CD4-positive, alpha-beta T cell treated with Interleukin-17A for 4 hours (primary cell): ENCODE results near the gene RPL18.
"Not testable (repeated sequence)": the region's sequence is repeated elsewhere in the genome, so short reads cannot be mapped to it uniquely, and the experiment has no call there.

Source experiments
- DNase-seq: peaks from one replicate; pipeline ENCODE4 v3.0.0-alpha.2; 2020; ENCODE audit warnings: mixed read lengths

Gene RPL18

GRCh38 chr19:48618916-48619691, at the start of gene RPL18, which contains the start of gene SPHK2:
RPL18 (minus strand) TSS chr19:48619178; CDS start chr19:48619143, 35 bp downstream.
SPHK2 (plus strand) TSS chr19:48619506; CDS start chr19:48620515, 1,009 bp downstream.
- peak; percentile 97 for DNase-seq

- DNase-seq = no peak
Measured at GRCh38 chr19:48668761-48669160, 49.8 kb upstream of the RPL18 start.

- no peak for DNase-seq
Measured at GRCh38 chr19:48668332-48668731, 49.4 kb upstream of the RPL18 start.

- DNase-seq = no peak
Measured at GRCh38 chr19:48665786-48666185, 46.8 kb upstream of the RPL18 start.

- DNase-seq = no peak
Measured at GRCh38 chr19:48664476-48664875, 45.5 kb upstream of the RPL18 start.

- no peak for DNase-seq
Measured at GRCh38 chr19:48663667-48664066, 44.7 kb upstream of the RPL18 start.

GRCh38 chr19:48661711-48662090, 42.7 kb upstream of the RPL18 start:
- DNase-seq = no peak

GRCh38 chr19:48660852-48661710, 42.1 kb upstream of the RPL18 start:
- peak; percentile 86 for DNase-seq

GRCh38 chr19:48659768-48660167, 40.8 kb upstream of the RPL18 start:
- no peak for DNase-seq

GRCh38 chr19:48658483-48658882, 39.5 kb upstream of the RPL18 start:
- DNase-seq = no peak

- not testable (repeated sequence) for DNase-seq
Measured at GRCh38 chr19:48657828-48658227, 38.9 kb upstream of the RPL18 start.

- DNase-seq = no peak
Measured at GRCh38 chr19:48656840-48657474, 38.0 kb upstream of the RPL18 start.

GRCh38 chr19:48654299-48655059, 35.5 kb upstream of the RPL18 start:
- DNase-seq = no peak

- DNase-seq = no peak
Measured at GRCh38 chr19:48651683-48652048, 32.7 kb upstream of the RPL18 start.

- no peak for DNase-seq
Measured at GRCh38 chr19:48650974-48651682, 32.1 kb upstream of the RPL18 start.

- DNase-seq = no peak
Measured at GRCh38 chr19:48648134-48648533, 29.2 kb upstream of the RPL18 start.

- no peak for DNase-seq
Measured at GRCh38 chr19:48646722-48647216, 27.8 kb upstream of the RPL18 start.

GRCh38 chr19:48646001-48646721, 27.2 kb upstream of the RPL18 start, which contains the start of gene CA11:
CA11 (minus strand) TSS chr19:48646187; CDS start chr19:48645632, 555 bp downstream.
- peak; percentile 94 for DNase-seq

- DNase-seq = no peak
Measured at GRCh38 chr19:48645620-48646000, 26.6 kb upstream of the RPL18 start.

- peak; percentile 83 for DNase-seq
Measured at GRCh38 chr19:48644839-48645619, 26.1 kb upstream of the RPL18 start.
